NCI-H69 (cell line): ENCODE data around the gene YEATS2.
"Not testable (repeated sequence)": the region's sequence is repeated elsewhere in the genome, so short reads cannot be mapped to it uniquely, and the experiment has no call there.

Experiments used
- DNase-seq: peaks from one replicate; lab custom pipeline; 2025; lab: John Stamatoyannopoulos, UW

Gene YEATS2

GRCh38 chr3:183714622-183715021, 17.0 kb downstream of the YEATS2 start:
- DNase-seq: no peak

DNA sequence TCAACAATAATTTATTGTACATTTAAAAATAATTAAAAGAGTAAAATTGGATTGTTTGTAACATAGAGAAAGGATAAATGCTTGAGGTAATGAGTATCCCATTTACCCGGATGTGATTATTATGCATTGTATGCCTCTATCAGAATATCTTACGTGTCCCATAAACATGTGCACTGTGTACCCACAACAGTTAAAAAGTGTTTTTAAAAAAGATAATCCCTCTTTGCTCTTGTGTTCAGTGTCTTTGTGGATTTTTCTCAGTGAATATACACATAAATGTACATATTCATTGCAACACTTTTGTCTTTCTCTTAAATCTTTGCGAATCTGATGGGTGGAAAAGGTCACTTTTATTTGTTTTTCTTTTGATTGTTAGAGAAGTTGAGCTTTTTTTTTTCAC, 20.4 kb downstream of the YEATS2 start:
- DNase-seq: no peak

DNA sequence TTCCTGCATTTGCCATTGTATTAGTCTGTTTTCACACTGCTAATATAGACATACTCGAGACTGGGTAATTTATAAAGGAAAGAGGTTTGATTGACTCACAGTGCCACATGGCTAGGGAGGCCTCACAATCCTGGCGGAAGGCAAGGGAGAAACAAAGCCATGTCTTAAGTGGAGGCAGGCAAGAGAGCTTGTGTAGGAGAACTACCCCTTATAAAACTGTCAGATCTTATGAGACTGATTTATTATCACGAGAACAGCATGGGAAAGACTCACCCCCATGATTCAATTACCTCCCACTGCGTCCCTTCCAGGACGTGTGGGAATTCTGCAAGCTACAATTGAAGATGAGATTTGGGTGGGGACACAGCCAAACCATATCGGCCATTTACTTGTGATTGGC, 27.8 kb downstream of the YEATS2 start:
- no peak for DNase-seq

DNA sequence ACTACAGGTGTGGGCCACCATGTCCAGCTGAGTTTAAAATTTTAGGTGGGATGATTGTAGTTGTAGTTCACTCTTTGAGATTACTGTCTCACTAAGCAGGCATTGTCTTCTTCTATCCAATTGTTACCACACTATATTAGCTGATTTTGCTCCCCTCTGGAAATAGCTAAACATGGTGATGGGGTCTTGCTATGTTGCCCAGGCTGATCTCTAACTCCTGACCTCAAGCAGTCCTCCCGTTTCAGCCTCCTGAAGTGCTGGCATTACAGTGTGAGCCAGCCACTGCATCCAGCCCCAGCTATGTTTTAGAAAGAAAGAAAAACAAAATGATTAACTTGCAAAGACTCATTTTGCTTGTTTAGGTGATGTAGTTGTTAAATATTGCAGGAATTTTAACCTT, 30.6 kb downstream of the YEATS2 start:
- DNase-seq: no peak

DNA sequence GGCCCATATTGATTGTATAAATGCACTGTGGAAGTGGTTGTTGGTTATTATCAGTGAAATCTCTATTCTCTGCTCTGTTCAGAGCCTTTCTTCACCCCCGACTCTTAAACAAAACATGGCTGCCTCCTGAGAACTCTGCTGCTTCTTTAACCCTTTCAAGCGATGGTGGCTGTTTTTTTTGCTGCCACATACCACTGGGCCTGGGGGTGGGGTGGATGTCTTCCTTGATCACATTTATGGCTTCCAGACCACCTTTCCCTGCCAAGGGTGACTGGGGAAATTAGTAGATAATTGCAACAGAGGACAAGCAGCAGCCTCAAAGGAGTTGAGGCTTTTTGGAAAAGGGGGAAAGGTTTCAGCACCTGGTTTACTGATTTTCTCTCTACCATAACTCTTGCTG, 32.8 kb downstream of the YEATS2 start:
- DNase-seq: no peak

DNA sequence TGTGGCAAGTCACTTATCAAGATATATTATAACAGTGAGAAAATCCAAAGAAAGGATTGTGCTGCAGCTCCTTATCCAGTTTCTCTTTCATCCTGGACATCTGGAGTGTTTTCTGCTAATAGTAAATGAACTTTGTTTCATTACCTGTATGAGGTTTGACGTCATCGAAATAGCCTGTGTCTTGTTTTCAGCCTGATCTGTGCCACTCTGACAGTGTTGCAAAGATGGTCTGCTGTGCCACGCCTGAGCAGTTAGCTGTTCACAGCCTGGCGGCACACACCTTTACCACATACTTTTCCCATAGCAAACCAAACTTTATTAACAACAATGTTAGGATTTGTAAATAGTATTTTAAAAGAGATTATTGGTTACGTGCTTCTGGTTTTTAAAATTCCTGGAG, 34.0 kb downstream of the YEATS2 start:
- DNase-seq: no peak

- no peak for DNase-seq
These were observed 36.0 kb downstream of the YEATS2 start for GRCh38 chr3:183733553-183733952.

- DNase-seq: no peak
These were observed 37.3 kb downstream of the YEATS2 start for GRCh38 chr3:183734750-183735494.

DNA sequence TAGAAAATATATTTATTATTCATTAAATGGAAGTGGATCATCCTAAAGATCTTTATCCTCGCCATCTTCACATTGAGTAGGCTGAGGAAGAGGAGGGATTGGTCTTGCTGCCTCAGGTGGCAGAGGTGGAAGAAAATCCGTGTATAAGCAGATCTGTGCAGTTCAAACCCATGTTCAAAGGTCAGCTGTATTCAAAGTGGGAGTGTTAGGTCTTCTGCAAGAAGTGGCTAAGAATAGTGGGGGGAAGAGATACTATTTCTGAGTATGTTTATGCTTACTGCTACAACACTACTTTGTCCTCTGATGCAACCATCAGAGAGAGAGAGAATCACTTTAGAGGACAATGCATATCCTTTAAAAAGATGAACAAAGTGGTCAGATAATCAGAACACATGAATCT, 39.5 kb downstream of the YEATS2 start:
- DNase-seq: no peak

DNA sequence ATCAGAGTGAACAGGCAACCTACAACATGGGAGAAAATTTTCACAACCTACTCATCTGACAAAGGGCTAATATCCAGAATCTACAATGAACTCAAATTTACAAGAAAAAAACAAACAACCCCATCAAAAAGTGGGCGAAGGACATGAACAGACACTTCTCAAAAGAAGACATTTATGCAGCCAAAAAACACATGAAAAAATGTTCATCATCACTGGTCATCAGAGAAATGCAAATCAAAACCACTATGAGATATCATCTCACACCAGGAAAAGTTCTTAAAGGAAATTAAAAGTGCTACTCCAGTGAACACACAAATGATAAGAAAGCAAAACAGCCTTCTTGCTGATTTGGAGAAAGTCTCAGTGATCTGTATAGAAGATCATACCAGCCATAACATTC, 42.6 kb downstream of the YEATS2 start:
- not testable (repeated sequence) for DNase-seq

DNA sequence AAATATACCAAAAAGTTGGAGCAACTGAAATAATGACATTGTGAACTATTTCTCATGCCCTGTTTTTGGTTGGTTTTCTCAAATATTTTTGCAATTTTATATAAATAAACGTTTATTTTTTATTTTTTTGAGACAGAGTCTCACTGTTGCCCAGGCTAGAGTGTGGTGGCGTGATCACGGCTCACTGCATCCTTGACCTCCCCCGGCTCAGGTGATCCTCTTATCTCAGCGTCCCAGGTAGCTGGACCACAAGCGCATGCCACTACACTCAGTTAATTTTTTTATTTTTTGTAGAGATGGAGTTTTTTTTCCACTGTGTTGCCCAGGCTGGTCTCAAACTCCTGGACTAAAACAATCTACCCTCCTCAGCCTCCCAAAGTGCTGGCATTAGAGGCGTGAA, 45.6 kb downstream of the YEATS2 start:
- DNase-seq: no peak

DNA sequence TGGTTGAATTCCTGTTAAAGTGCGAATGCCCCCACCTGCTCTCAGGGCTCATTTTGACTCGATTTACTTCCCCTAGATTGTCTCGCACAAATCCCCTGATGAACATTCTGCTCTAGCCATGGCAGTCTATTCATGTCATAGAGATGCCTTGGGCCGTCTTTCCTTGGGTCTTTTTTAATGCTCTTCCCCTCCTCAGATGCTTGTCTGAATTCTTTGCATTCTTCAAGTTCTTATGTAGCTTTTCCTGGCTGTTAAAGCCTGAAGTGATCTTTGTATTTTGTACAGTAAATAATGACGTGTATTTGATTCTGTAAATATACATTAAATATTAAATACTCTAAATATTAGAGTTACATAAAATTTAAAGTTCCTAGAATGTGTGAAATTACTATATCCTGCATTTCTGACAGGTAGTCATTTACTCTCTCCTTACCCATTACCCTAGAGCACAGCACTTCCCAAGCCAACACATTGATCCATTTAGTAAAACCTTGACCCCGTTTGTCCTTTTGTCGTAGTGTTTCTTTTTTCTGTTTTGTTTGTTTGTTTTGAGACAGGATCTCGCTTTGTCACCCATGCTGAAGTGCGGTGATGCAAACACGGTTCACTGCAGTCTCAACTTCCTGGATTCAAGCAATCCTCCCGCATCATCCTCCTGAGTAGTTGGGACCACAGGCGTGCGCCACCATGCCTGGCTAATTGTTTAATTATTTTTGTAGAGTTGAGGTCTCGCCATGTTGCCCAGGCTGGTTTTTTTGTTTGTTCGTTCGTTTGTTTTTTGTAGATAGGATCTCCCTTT, 47.9 kb downstream of the YEATS2 start:
- DNase-seq: no peak

- no peak for DNase-seq
These were observed 56.5 kb downstream of the YEATS2 start for GRCh38 chr3:183754052-183754451.

DNA sequence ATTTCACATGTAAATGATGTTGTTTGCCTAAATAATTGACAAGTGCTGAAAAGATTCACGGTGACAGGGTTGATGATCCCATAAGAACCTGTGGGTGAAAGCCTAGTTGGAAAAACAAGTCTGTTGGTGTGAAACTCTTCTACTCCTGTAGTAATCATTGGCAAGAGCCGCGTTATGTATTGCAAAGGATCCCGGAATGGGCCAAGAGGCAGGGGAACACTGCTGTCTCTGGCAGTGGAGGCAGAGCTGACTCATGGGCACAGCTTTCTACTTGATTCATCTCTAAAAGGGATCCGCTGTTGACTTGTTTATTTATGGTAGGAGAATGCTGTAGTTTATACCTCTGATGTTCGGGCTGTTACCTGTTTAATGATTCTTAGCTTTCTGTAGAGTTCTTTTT, 64.7 kb downstream of the YEATS2 start:
- DNase-seq: no peak

- DNase-seq: no peak
These were observed 67.5 kb downstream of the YEATS2 start for GRCh38 chr3:183764847-183765731.

DNA sequence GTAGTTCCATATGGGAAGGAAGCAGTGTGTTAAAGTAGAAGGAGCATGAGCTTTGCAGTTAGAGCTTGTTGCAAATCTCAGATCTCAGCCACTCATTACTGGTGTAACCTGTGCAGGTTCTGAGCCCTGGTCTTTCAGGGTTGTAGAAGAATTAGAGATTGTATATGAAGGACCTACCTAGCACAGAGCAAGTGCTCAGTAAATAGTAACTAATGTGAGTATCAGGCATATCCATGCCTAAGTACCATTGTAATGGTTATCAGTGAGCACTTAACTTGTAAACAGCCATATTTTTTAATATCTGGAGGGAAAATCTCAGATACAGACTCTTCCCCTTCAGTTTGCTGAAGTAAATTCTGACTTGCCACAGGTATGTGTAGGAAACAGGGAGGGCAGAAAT, 68.5 kb downstream of the YEATS2 start:
- DNase-seq: no peak

- peak; percentile 80 for DNase-seq
These were observed 69.4 kb downstream of the YEATS2 start for GRCh38 chr3:183766745-183767606.

GRCh38 chr3:183768114-183768513, 70.5 kb downstream of the YEATS2 start:
- DNase-seq: no peak

GRCh38 chr3:183769453-183769852, 71.9 kb downstream of the YEATS2 start:
- no peak for DNase-seq

- no peak for DNase-seq
These were observed 77.0 kb downstream of the YEATS2 start for GRCh38 chr3:183774631-183775030.

DNA sequence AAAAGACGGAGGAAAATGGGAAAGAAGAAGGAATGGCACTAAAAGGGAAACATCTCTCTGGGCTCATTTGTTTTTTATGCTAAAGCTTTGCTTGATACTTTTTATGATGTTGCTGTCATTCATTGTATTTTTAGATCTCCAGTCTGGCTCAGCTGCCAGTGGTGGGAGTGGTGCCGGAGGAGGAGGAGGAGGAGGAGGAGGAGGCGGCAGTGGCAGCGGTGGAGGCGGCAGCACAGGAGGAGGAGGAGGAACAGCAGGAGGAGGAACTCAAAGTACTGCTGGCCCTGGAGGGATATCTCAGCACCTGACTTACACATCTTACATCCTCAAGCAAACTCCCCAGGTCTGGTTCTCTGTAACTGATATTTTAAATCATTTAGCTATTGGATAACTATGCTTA, 78.2 kb downstream of the YEATS2 start:
- DNase-seq: no peak

- DNase-seq: not testable (repeated sequence)
These were observed 78.9 kb downstream of the YEATS2 start for GRCh38 chr3:183776451-183776850.
